Measurements from ENCODE around the gene UBE2D2. TPM values are rescaled to one million over a fixed set of nuclear protein-coding genes. Genes with fewer than 3 reads are reported as not detected.

UBE2D2 gene
- total RNA-seq, 1 experiment from 2014 or later: 187 TPM

GRCh38 chr5:139637438-139638089 lies 76.4 kb downstream of the UBE2D2 start:
- Mint-ChIP-seq H3K4me3 (ENCODE audit: low read depth, unreplicated experiment) (peak overlapping the region; percentile 33), H3K36me3 (ENCODE audit: insufficient read depth, unreplicated experiment) (peaks cover 63% of the 10 kb centered on the region), H3K4me1 (ENCODE audit: low read depth, unreplicated experiment) (peaks cover 80% of the 10 kb centered on the region), H3K9me3 (ENCODE audit: low read depth, unreplicated experiment) (no peaks in the 10 kb centered on the region), H3K27ac (ENCODE audit: unreplicated experiment) (peak overlapping the region; percentile 88), H3K27me3 (ENCODE audit: unreplicated experiment) (no peaks in the 10 kb centered on the region)
- peak; percentile 30 for TF ChIP-seq CTCF (IDR thresholded peaks at IDR 0.05; ENCODE audit: unreplicated experiment)
- no TSS peak for BruUV-seq (replicated peaks)
- intact Hi-C loops (cut with micrococcal nuclease; ENCODE audit: unreplicated experiment): loop anchor here (1.0 to 10.0 kb wide), 2 partner anchors 11 to 227 kb away; partner anchors contain the start of gene CXXC5
- CTCF ChIA-PET: interaction anchor here (0.5 to 7.8 kb wide), 16 partner anchors 11 to 410 kb away, joined by 3 to 102 read pairs (median 7); partner anchors contain the start of gene CXXC5
- peak; percentile 92 for DNase-seq

- peaks cover 83% of the 10 kb centered on the region for H3K4me1 Mint-ChIP-seq (ENCODE audit: low read depth, unreplicated experiment)
- intact Hi-C loops (cut with micrococcal nuclease; ENCODE audit: unreplicated experiment): loop anchor here (10.0 kb wide), 1 partner anchor 227 kb away; no protein-coding TSS in a partner anchor
- H3K27ac Mint-ChIP-seq (ENCODE audit: unreplicated experiment): peak overlapping the region; percentile 85
- no TSS peak for BruUV-seq (replicated peaks)
- no peaks in the 10 kb centered on the region for H3K9me3 Mint-ChIP-seq (ENCODE audit: low read depth, unreplicated experiment)
- peak overlapping the region; percentile 33 for H3K4me3 Mint-ChIP-seq (ENCODE audit: low read depth, unreplicated experiment)
- H3K36me3 Mint-ChIP-seq (ENCODE audit: insufficient read depth, unreplicated experiment): peaks cover 67% of the 10 kb centered on the region
- peak; percentile 74 for DNase-seq
- CTCF ChIA-PET: interaction anchor here (0.6 to 7.8 kb wide), 11 partner anchors 10 to 137 kb away, joined by 3 to 102 read pairs (median 4); partner anchors contain the start of gene CXXC5
- no peak for TF ChIP-seq CTCF (IDR thresholded peaks at IDR 0.05; ENCODE audit: unreplicated experiment)
- no peaks in the 10 kb centered on the region for H3K27me3 Mint-ChIP-seq (ENCODE audit: unreplicated experiment)
These were observed 77.1 kb downstream of the UBE2D2 start for GRCh38 chr5:139638090-139638735.

- H3K4me1 Mint-ChIP-seq (ENCODE audit: low read depth, unreplicated experiment): peaks cover 86% of the 10 kb centered on the region
- H3K27ac Mint-ChIP-seq (ENCODE audit: unreplicated experiment): peak overlapping the region; percentile 85
- H3K27me3 Mint-ChIP-seq (ENCODE audit: unreplicated experiment): no peaks in the 10 kb centered on the region
- BruUV-seq (replicated peaks): no TSS peak
- DNase-seq: no peak
- H3K4me3 Mint-ChIP-seq (ENCODE audit: low read depth, unreplicated experiment): peak overlapping the region; percentile 33
- no peaks in the 10 kb centered on the region for H3K9me3 Mint-ChIP-seq (ENCODE audit: low read depth, unreplicated experiment)
- CTCF ChIA-PET: interaction anchor here (0.8 to 7.8 kb wide), 6 partner anchors 9 to 136 kb away, joined by 3 to 102 read pairs (median 26); partner anchors contain the start of gene CXXC5
- TF ChIP-seq CTCF (IDR thresholded peaks at IDR 0.05; ENCODE audit: unreplicated experiment): no peak
- H3K36me3 Mint-ChIP-seq (ENCODE audit: insufficient read depth, unreplicated experiment): peaks cover 70% of the 10 kb centered on the region
- intact Hi-C loops (cut with micrococcal nuclease; ENCODE audit: unreplicated experiment): loop anchor here (10.0 kb wide), 1 partner anchor 226 kb away; no protein-coding TSS in a partner anchor
These were observed 77.8 kb downstream of the UBE2D2 start for GRCh38 chr5:139638736-139639618.

All from Calu3 (cell line).